Liver (tissue), 3 donors: Measurements from ENCODE around the gene PRAME.

Source experiments
- HNF4G ChIP-seq: IDR thresholded peaks from 2 replicates; pipeline ENCODE4 v1.6.1; 2016; ENCODE audit warnings: antibody characterized with exemption
- JUND ChIP-seq, 2 donors: IDR thresholded peaks; 2 replicates each; pipeline ENCODE4 v1.6.1; 2016; ENCODE audit warnings: antibody characterized with exemption in 2 of 2
- RAD21 ChIP-seq, 2 donors: IDR thresholded peaks; 2 replicates each; pipeline ENCODE4 v1.6.1; 2016; ENCODE audit warnings: antibody characterized with exemption in 2 of 2, mild to moderate bottlenecking in 2 of 2
- TAF1 ChIP-seq: conservative IDR thresholded peaks from 2 replicates; pipeline ENCODE4 v1.6.1; 2016; ENCODE audit warnings: antibody characterized with exemption, mild to moderate bottlenecking
- TF ChIP-seq, protein P1 (sequence below): IDR thresholded peaks from 2 replicates; pipeline ENCODE4 v1.6.1; 2016; ENCODE audit warnings: antibody characterized with exemption
- TF ChIP-seq, protein P2 (sequence below): IDR thresholded peaks from 2 replicates; pipeline ENCODE4 v1.6.1; 2016; ENCODE audit warnings: antibody characterized with exemption, mild to moderate bottlenecking
- TF ChIP-seq, protein P3 (sequence below): fragments of 150-350 bp; IDR thresholded peaks from 2 replicates; pipeline ENCODE4 v1.5.1; 2017; ENCODE audit warnings: improper control_type of control experiment, low read depth, low read length; ENCODE audit not compliant: missing input control
- TF ChIP-seq, protein P4 (sequence below): IDR thresholded peaks from 2 replicates; pipeline ENCODE4 v1.6.1; 2016; ENCODE audit warnings: antibody characterized with exemption
- donor health status: healthy.
- donor health status: healthy.

DNA sequence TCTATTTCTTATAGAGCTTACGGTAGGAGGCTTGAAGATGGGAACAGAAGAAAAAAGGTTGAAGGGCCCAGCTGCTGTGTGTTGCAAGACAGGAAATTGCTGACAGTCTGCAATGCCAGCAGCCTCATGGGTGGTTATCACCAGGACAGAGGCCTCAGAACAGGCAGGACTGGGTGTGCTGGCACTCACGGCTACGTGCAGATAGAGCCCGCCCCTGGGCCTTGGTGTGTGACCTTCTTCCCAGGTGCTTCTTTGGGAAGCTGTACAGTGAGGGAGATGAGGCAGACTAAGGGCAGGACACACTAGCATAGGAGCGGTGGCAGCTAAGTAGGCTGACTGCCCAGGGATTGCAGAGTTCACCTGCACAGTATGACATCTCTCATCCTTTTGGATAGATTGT is 12.6 kb downstream of the PRAME start:
- TF ChIP-seq, protein P1, sequence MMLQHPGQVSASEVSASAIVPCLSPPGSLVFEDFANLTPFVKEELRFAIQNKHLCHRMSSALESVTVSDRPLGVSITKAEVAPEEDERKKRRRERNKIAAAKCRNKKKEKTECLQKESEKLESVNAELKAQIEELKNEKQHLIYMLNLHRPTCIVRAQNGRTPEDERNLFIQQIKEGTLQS: no peak
- TF ChIP-seq, protein P2, sequence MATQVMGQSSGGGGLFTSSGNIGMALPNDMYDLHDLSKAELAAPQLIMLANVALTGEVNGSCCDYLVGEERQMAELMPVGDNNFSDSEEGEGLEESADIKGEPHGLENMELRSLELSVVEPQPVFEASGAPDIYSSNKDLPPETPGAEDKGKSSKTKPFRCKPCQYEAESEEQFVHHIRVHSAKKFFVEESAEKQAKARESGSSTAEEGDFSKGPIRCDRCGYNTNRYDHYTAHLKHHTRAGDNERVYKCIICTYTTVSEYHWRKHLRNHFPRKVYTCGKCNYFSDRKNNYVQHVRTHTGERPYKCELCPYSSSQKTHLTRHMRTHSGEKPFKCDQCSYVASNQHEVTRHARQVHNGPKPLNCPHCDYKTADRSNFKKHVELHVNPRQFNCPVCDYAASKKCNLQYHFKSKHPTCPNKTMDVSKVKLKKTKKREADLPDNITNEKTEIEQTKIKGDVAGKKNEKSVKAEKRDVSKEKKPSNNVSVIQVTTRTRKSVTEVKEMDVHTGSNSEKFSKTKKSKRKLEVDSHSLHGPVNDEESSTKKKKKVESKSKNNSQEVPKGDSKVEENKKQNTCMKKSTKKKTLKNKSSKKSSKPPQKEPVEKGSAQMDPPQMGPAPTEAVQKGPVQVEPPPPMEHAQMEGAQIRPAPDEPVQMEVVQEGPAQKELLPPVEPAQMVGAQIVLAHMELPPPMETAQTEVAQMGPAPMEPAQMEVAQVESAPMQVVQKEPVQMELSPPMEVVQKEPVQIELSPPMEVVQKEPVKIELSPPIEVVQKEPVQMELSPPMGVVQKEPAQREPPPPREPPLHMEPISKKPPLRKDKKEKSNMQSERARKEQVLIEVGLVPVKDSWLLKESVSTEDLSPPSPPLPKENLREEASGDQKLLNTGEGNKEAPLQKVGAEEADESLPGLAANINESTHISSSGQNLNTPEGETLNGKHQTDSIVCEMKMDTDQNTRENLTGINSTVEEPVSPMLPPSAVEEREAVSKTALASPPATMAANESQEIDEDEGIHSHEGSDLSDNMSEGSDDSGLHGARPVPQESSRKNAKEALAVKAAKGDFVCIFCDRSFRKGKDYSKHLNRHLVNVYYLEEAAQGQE: no peak
- TF ChIP-seq, protein P3, sequence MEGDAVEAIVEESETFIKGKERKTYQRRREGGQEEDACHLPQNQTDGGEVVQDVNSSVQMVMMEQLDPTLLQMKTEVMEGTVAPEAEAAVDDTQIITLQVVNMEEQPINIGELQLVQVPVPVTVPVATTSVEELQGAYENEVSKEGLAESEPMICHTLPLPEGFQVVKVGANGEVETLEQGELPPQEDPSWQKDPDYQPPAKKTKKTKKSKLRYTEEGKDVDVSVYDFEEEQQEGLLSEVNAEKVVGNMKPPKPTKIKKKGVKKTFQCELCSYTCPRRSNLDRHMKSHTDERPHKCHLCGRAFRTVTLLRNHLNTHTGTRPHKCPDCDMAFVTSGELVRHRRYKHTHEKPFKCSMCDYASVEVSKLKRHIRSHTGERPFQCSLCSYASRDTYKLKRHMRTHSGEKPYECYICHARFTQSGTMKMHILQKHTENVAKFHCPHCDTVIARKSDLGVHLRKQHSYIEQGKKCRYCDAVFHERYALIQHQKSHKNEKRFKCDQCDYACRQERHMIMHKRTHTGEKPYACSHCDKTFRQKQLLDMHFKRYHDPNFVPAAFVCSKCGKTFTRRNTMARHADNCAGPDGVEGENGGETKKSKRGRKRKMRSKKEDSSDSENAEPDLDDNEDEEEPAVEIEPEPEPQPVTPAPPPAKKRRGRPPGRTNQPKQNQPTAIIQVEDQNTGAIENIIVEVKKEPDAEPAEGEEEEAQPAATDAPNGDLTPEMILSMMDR: no peak
- TF ChIP-seq JUND (IDR thresholded peaks at IDR 0.05) (no peak), TAF1 (no peak), HNF4G (no peak), RAD21 (IDR thresholded peaks at IDR 0.05) (no peak)
- TF ChIP-seq, protein P4, sequence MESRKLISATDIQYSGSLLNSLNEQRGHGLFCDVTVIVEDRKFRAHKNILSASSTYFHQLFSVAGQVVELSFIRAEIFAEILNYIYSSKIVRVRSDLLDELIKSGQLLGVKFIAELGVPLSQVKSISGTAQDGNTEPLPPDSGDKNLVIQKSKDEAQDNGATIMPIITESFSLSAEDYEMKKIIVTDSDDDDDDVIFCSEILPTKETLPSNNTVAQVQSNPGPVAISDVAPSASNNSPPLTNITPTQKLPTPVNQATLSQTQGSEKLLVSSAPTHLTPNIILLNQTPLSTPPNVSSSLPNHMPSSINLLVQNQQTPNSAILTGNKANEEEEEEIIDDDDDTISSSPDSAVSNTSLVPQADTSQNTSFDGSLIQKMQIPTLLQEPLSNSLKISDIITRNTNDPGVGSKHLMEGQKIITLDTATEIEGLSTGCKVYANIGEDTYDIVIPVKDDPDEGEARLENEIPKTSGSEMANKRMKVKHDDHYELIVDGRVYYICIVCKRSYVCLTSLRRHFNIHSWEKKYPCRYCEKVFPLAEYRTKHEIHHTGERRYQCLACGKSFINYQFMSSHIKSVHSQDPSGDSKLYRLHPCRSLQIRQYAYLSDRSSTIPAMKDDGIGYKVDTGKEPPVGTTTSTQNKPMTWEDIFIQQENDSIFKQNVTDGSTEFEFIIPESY: no peak
